NCI-H2107 treated with DMSO at 0.1 percent for 48 hours (cell line): ENCODE results near the gene KRT16.
"Not testable (repeated sequence)": the region's sequence is repeated elsewhere in the genome, so short reads cannot be mapped to it uniquely, and the experiment has no call there.

ENCODE experiments used
- DNase-seq: peaks from one replicate; lab custom pipeline; 2025; ENCODE audit not compliant: unreplicated experiment; lab: John Stamatoyannopoulos, UW

The KRT16 gene

GRCh38 chr17:41628073-41628370, 15.5 kb upstream of the KRT16 start:
- DNase-seq = not testable (repeated sequence)

GRCh38 chr17:41627316-41628072, 14.9 kb upstream of the KRT16 start:
- DNase-seq = no peak

- not testable (repeated sequence) for DNase-seq
Observed at GRCh38 chr17:41626914-41627295, 14.3 kb upstream of the KRT16 start.

GRCh38 chr17:41626028-41626913, 13.7 kb upstream of the KRT16 start:
- DNase-seq = not testable (repeated sequence)

- no peak for DNase-seq
Observed at GRCh38 chr17:41625602-41626001, 13.0 kb upstream of the KRT16 start.

GRCh38 chr17:41624208-41625101, 11.9 kb upstream of the KRT16 start, which contains the start of gene KRT17:
TSS of gene KRT17 (minus strand) at chr17:41624575. CDS start at chr17:41624509, 66 bp downstream.
- DNase-seq = no peak

- not testable (repeated sequence) for DNase-seq
Observed at GRCh38 chr17:41623184-41623861, 10.8 kb upstream of the KRT16 start.

GRCh38 chr17:41622340-41623183, 10.0 kb upstream of the KRT16 start:
- not testable (repeated sequence) for DNase-seq

GRCh38 chr17:41621916-41622315, 9.3 kb upstream of the KRT16 start:
- DNase-seq = no peak

GRCh38 chr17:41621435-41621817, 8.9 kb upstream of the KRT16 start:
- DNase-seq = not testable (repeated sequence)

- DNase-seq = no peak
Observed at GRCh38 chr17:41620583-41621434, 8.2 kb upstream of the KRT16 start.

- DNase-seq = not testable (repeated sequence)
Observed at GRCh38 chr17:41619927-41620582, 7.5 kb upstream of the KRT16 start.

GRCh38 chr17:41619036-41619926, 6.7 kb upstream of the KRT16 start:
- no peak for DNase-seq

- no peak for DNase-seq
Observed at GRCh38 chr17:41618341-41619035, 5.9 kb upstream of the KRT16 start.

- DNase-seq = no peak
Observed at GRCh38 chr17:41617698-41618097, 5.1 kb upstream of the KRT16 start.

GRCh38 chr17:41617136-41617535, 4.6 kb upstream of the KRT16 start:
- no peak for DNase-seq

GRCh38 chr17:41616486-41616885, 3.9 kb upstream of the KRT16 start:
- not testable (repeated sequence) for DNase-seq
